ENCODE data around the gene ATRIP. TPM values are rescaled to one million over a fixed set of nuclear protein-coding genes. Genes with fewer than 3 reads are reported as not detected.
A peak's percentile ranks its signal among the peaks of the same experiment; 100 is the strongest.

The ATRIP gene
- total and polyA plus RNA-seq, 2 of the 4 experiments (the other 2 are of a cell fraction) = 6.8 to 10.8 TPM

GRCh38 chr3:48413086-48413485, 33.5 kb upstream of the ATRIP start:
- Histone ChIP-seq H3K27ac (ENCODE audit: insufficient read depth, low read length) (no peak overlapping the region), H3K4ac (ENCODE audit: low read depth, low read length) (no peak overlapping the region), H2BK15ac (ENCODE audit: low read depth, low read length) (no peak overlapping the region), H3K36me3 (ENCODE audit: control insufficient read depth, insufficient read depth, low read length) (peaks cover 79% of the 10 kb centered on the region), H3K9ac (ENCODE audit: low read depth, low read length) (no peak overlapping the region), H4K91ac (ENCODE audit: insufficient read depth, low read depth, low read length) (no peak overlapping the region), H2BK20ac (ENCODE audit: low read depth, low read length) (no peak overlapping the region), H3K9me3 (ENCODE audit: control insufficient read depth, insufficient read depth, low read length) (no peaks in the 10 kb centered on the region), H2BK5ac (ENCODE audit: low read depth, low read length, poor library complexity, severe bottlenecking) (no peak overlapping the region), H3K9me1 (ENCODE audit: insufficient read depth, low read length) (no peaks in the 10 kb centered on the region), H3K79me1 (ENCODE audit: low read depth in 1 of 2, low read length in 2 of 2) (no peaks in the 10 kb centered on the region), H2AK9ac (replicated peaks; ENCODE audit: low read depth, low read length, poor library complexity) (peak overlapping the region; percentile 9), H3K27me3 (ENCODE audit: control insufficient read depth, insufficient read depth, low read length) (no peaks in the 10 kb centered on the region), H3K23ac (ENCODE audit: low read depth, low read length) (no peak overlapping the region), H3K4me1 (ENCODE audit: control insufficient read depth, insufficient read depth, low read length) (no peaks in the 10 kb centered on the region), H3K18ac (ENCODE audit: low read depth, low read length) (no peak overlapping the region), H3K4me2 (ENCODE audit: low read depth, low read length) (no peak overlapping the region), H4K5ac (ENCODE audit: low read depth, low read length) (no peak overlapping the region), H3K56ac (ENCODE audit: extremely low read depth, insufficient read depth, low read length) (no peak overlapping the region), H4K20me1 (ENCODE audit: insufficient read depth, low read length) (no peaks in the 10 kb centered on the region; the same call in 1 of the 2 replicates), H2BK120ac (ENCODE audit: low read depth, low read length) (no peak overlapping the region), H3K4me3 (ENCODE audit: insufficient read depth, low read depth, low read length) (no peak overlapping the region), H2AK5ac (ENCODE audit: low read depth, low read length) (no peak overlapping the region), H4K8ac (ENCODE audit: low read depth in 2 of 2, low read length in 2 of 2) (no peak overlapping the region), H3K14ac (replicated peaks; ENCODE audit: low read depth, low read length) (no peak overlapping the region), H2AFZ (replicated peaks; ENCODE audit: low read length, poor library complexity) (no peak overlapping the region)
- WGBS, 2 experiments (ENCODE audit: extremely low coverage in 2 of 2, insufficient read length in 1 of 2) = 98% methylated on average over 5 of the region's 8 CpGs; no CpG with 5 or more reads in 1 of the 2 experiments
- intact Hi-C loops (cut with micrococcal nuclease) = no loop called here
- POLR2A ChIA-PET (ENCODE audit: unreplicated experiment) = no interaction called here
- dilution Hi-C loops (cut with HindIII; ENCODE audit: low sequenced_read_pairs, unreplicated experiment) = no loop called here
- in situ Hi-C loops (cut with MboI; ENCODE audit: low sequenced_read_pairs) = no loop called here
- TF ChIP-seq RAD21 (IDR thresholded peaks at IDR 0.05; ENCODE audit: low read length) (no peak), FOS (IDR thresholded peaks at IDR 0.05; ENCODE audit: low read depth, low read length) (no peak), BHLHE40 (IDR thresholded peaks at IDR 0.05; ENCODE audit: low read depth, low read length) (no peak), RFX5 (IDR thresholded peaks at IDR 0.05; ENCODE audit: low read depth, low read length) (no peak), RCOR1 (IDR thresholded peaks at IDR 0.05; ENCODE audit: insufficient replicate concordance, low read length) (no peak), POLR2A (IDR thresholded peaks at IDR 0.05; ENCODE audit: low read depth, low read length) (no peak), CTCF (conservative IDR thresholded peaks at IDR 0.05; ENCODE audit: low read depth, low read length) (no peak), CEBPB (IDR thresholded peaks at IDR 0.05; ENCODE audit: low read depth, low read length) (no peak), SMC3 (IDR thresholded peaks at IDR 0.05; ENCODE audit: low read depth, low read length) (no peak), MXI1 (IDR thresholded peaks at IDR 0.05; ENCODE audit: borderline replicate concordance, low read depth, low read length) (no peak), ELK1 (IDR thresholded peaks at IDR 0.05; ENCODE audit: borderline replicate concordance, low read depth, low read length) (no peak), MAZ (IDR thresholded peaks at IDR 0.05; ENCODE audit: borderline replicate concordance, low read depth, low read length) (no peak), MAFK (IDR thresholded peaks at IDR 0.05; ENCODE audit: low read depth, low read length) (no peak), NFE2L2 (IDR thresholded peaks at IDR 0.05; ENCODE audit: low read depth, low read length) (no peak), USF2 (IDR thresholded peaks at IDR 0.05; ENCODE audit: low read depth, low read length) (no peak), CHD1 (IDR thresholded peaks at IDR 0.05; ENCODE audit: low read depth, low read length) (no peak)
- ATAC-seq (ENCODE audit: low read depth) = no peak
- no TSS peak for BruUV-seq (replicated peaks)
- CTCF ChIA-PET = no interaction called here
- no peak for DNase-seq

Measured in IMR-90 (cell line).